Large intestine (tissue), 3 donors: ENCODE measurements around the gene GALNT5. TPM values are rescaled to one million over a fixed set of nuclear protein-coding genes. Genes with fewer than 3 reads are reported as not detected.

ENCODE experiments used
- DNase-seq, 2 donors: peaks; one replicate each; pipeline versions ENCODE4 v3.0.0 to v3.0.0-alpha.2; 2013
- H3K27ac ChIP-seq: one replicate; pipeline ENCODE4 v1.5.1; 2013; ENCODE audit warnings: low read length
- H3K27me3 ChIP-seq: 2 replicates; pipeline ENCODE4 v1.6.1; 2013; ENCODE audit warnings: low read length; ENCODE audit not compliant: control insufficient read depth, insufficient read depth
- H3K36me3 ChIP-seq: 2 replicates; pipeline ENCODE4 v1.6.1; 2013; ENCODE audit warnings: low read length; ENCODE audit not compliant: control insufficient read depth, insufficient read depth
- H3K4me1 ChIP-seq: one replicate; pipeline ENCODE4 v1.6.1; 2013; ENCODE audit warnings: low read length; ENCODE audit not compliant: control insufficient read depth, insufficient read depth
- H3K4me3 ChIP-seq: one replicate; pipeline ENCODE4 v1.5.1; 2013; ENCODE audit warnings: low read length
- H3K9me3 ChIP-seq: one replicate; pipeline ENCODE4 v1.6.1; 2013; ENCODE audit warnings: mild to moderate bottlenecking, low read depth, low read length, moderate library complexity; ENCODE audit not compliant: control insufficient read depth
- WGBS: methylation state at CpG from one replicate; pipeline ENCODE4 v1.1.5; 2013; ENCODE audit warnings: low lambda C conversion rate; ENCODE audit not compliant: insufficient coverage; 5-methylcytosine and 5-hydroxymethylcytosine counted together
- polyA plus RNA-seq: library from polyadenylated mRNA; unstranded; fragments of 120-200 nt; gene quantifications from one replicate; pipeline ENCODE4 v1.2.1, GENCODE V29; 2013

The GALNT5 gene
- polyA plus RNA-seq, 1 donor: 14.3 TPM

DNA sequence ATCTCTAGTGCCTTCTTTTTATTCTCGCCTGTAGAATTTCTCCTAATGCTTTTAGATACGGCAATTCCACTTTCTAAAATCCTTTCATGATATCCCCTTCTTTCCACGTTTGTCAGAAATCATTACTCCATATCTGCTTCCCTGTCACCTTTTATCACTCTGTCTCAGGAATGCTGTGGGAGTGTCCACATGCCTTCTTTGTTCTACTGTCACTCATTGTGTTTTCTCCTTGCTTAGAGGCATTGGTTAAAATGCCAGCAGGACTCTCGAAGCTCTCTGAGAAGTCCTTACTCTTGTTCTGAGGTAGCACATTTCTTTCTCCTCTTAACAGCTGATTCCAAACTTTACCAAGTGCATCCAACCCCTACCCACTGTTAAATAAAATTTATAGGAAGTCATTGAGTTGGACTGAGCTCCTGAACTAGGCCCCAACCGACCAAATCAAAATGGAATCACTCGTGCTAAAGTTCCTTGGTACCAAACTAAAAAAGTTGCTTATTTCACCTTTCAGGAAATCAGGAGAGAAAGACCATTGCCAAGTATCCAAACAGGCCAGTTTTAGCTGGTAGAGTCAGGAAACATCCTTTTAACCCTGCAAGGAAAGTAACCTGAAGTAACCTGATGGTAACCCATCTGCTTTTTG, 10.6 kb upstream of the GALNT5 start:
- WGBS: 46% methylated on average over 5 of the region's 6 CpGs
- Histone ChIP-seq H3K4me1 (no peaks in the 10 kb centered on the region), H3K9me3 (no peaks in the 10 kb centered on the region), H3K27ac (no peak overlapping the region), H3K36me3 (no peaks in the 10 kb centered on the region), H3K27me3 (no peaks in the 10 kb centered on the region), H3K4me3 (no peak overlapping the region)
- peak in 1 of 2 donors; percentile 30 for DNase-seq

DNA sequence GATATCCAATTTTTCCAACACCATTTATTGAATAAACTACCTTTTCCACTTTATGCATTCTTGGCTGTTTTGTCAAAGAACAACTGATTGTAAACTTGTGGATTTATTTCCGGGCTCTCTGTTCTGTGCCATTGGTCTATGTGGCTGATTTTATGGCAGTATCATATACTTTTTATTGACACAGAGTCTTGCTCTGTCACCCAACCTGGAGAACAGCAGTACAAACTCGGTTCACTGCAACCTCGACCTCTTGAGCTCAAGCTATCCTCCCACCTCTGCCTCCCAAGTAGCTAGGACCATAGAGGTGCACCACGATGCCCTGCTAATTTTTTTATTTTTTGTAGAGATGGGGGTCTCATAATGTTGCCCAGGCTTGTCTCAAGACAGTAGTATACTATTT, 6.7 kb upstream of the GALNT5 start:
- Histone ChIP-seq H3K4me3 (no peak overlapping the region), H3K27me3 (no peaks in the 10 kb centered on the region), H3K27ac (no peak overlapping the region), H3K4me1 (peaks cover 1% of the 10 kb centered on the region), H3K36me3 (no peaks in the 10 kb centered on the region), H3K9me3 (no peaks in the 10 kb centered on the region)
- peak in 1 of 2 donors; percentile 36 for DNase-seq
- no CpG with 5 or more reads among the region's 4 CpGs for WGBS

DNA sequence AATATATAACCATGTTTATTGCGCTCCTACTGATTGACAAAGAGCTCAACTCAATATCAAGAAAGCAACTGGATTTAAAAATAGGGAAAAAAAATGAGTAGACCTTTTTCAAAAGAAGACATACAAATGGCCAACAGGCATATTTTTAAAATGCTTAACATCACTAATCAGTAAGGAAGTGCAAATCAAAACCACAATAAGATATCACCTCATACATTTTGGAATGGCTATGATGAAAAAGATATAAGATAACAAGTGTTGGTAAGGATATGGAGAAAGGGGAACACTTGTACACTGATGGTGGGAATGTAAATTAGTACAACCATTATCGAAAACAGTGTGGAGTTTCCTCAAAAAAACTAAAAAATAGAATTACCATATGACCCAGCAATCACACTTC, 5.6 kb upstream of the GALNT5 start:
- WGBS: 100% methylated on average over 1 of the region's 2 CpGs
- no peak for DNase-seq
- Histone ChIP-seq H3K4me3 (no peak overlapping the region), H3K4me1 (peaks cover 9% of the 10 kb centered on the region), H3K27me3 (no peaks in the 10 kb centered on the region), H3K9me3 (no peaks in the 10 kb centered on the region), H3K27ac (no peak overlapping the region), H3K36me3 (no peaks in the 10 kb centered on the region)

DNA sequence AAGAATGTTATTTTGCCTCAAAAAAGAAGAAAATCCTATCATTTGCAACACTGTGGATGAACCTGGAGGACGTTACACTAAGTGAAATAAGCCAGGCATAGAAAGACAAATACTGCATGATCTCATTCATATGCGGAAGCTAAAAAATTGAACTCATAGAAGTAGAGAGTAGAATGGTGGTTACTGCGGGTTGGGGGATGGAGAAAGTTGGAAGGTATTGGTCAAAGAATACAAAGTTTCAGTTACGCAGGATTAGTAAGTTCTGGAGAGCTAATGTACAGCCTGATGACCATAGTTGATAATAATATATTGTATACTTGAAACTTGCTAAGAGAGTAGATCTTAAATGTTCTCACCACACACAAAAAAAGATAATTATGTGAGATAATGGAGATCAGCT, 5.0 kb upstream of the GALNT5 start:
- Histone ChIP-seq H3K4me1 (peaks cover 10% of the 10 kb centered on the region), H3K27me3 (no peaks in the 10 kb centered on the region), H3K4me3 (no peak overlapping the region), H3K36me3 (no peaks in the 10 kb centered on the region), H3K27ac (no peak overlapping the region), H3K9me3 (no peaks in the 10 kb centered on the region)
- DNase-seq: no peak
- 97% methylated on average over 3 of the region's 4 CpGs for WGBS

DNA sequence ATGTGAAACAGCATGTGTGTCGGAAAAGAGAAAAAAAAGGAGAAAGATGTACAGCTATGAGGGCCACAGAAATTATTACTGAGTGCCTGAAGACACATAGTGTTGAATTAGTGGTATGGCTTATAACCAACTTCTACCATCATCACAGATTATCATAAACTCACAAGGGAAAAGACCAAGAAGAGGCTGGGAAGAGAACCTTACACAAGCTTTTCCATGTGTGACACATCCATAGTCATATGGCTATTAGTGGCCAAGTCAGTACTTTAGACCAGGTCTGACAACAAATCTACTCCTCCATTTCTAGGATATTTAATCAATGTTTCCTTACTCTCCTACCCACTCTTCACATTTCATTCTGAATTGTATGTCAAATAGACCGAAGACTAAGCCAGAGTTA, 3.5 kb upstream of the GALNT5 start:
- H3K4me3 ChIP-seq: no peak overlapping the region
- no peaks in the 10 kb centered on the region for H3K9me3 ChIP-seq
- no peak for DNase-seq
- H3K27ac ChIP-seq: no peak overlapping the region
- no peaks in the 10 kb centered on the region for H3K36me3 ChIP-seq
- peaks cover 11% of the 10 kb centered on the region for H3K4me1 ChIP-seq
- no peaks in the 10 kb centered on the region for H3K27me3 ChIP-seq
- 94% methylated on average over 2 of the region's 2 CpGs for WGBS

DNA sequence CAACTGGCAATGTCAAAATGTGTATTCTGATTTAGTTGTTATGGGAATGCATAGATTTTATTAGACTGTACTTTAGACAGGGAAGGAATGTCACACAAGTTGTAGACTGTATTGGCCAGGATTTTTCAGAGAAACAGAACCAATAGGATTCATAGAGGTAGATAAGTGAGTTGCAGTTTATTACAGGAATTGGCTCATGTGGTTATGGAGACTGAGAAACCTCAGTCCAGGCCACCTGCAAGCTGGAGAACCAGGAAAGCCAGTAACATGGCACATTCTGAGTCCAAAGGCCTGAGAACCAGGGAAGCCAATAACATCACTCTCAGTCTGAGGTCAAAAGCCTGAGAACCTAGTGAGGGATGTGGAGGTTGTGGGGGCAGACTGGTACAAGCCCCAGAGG, 1.8 kb upstream of the GALNT5 start:
- peak in 1 of 2 donors; percentile 69 for DNase-seq
- H3K36me3 ChIP-seq: no peaks in the 10 kb centered on the region
- no peak overlapping the region for H3K4me3 ChIP-seq
- peaks cover 26% of the 10 kb centered on the region for H3K4me1 ChIP-seq
- no peaks in the 10 kb centered on the region for H3K27me3 ChIP-seq
- H3K9me3 ChIP-seq: no peaks in the 10 kb centered on the region
- peak overlapping the region; percentile 23 for H3K27ac ChIP-seq

DNA sequence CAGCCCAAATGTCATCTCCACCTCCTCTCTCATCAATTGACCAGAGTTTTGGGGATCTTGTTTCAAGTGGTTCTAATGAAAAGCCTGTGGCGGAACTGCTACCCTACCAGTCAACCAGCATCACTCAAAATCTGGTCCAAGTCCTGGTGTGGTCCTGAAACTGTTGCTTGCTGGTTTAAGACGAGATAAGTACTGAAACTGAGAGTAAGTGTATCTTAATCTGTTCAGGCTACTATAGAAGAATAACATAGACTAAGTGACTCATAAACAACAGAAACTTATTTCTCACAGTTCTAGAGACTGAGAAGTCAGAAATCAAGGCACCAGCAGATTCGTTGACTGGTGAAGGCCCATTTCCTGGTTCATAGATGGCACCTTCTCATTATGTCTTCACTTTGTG, 879 bp upstream of the GALNT5 start:
- Histone ChIP-seq H3K4me3 (no peak overlapping the region), H3K4me1 (peaks cover 27% of the 10 kb centered on the region), H3K36me3 (no peaks in the 10 kb centered on the region), H3K27me3 (no peaks in the 10 kb centered on the region), H3K27ac (no peak overlapping the region), H3K9me3 (no peaks in the 10 kb centered on the region)
- 71% methylated on average over 1 of the region's 3 CpGs for WGBS
- no peak for DNase-seq

DNA sequence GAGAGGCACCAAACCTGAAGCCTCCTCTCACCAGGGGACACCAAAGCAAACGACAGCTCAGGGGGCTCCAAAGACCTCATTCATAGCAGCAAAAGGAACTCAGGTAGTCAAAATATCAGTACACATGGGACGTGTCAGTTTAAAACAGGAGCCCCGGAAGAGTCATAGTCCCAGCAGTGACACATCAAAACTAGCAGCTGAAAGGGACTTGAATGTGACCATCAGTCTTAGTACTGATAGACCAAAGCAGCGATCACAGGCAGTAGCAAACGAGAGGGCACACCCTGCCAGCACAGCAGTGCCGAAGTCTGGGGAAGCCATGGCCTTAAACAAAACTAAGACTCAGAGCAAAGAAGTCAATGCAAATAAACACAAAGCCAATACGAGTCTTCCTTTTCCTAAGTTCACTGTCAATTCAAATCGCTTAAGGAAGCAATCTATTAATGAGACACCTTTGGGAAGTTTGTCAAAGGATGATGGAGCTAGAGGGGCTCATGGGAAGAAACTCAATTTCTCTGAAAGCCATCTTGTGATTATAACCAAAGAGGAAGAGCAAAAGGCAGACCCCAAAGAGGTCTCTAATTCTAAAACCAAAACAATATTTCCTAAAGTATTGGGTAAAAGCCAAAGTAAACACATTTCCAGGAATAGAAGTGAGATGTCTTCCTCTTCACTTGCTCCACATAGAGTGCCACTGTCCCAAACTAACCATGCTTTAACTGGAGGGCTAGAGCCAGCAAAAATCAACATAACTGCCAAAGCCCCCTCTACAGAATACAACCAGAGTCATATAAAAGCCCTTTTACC, 1.2 kb downstream of the GALNT5 start:
- Histone ChIP-seq H3K4me3 (peak overlapping the region; percentile 56), H3K9me3 (no peaks in the 10 kb centered on the region), H3K36me3 (no peaks in the 10 kb centered on the region), H3K4me1 (peaks cover 27% of the 10 kb centered on the region), H3K27me3 (no peaks in the 10 kb centered on the region), H3K27ac (peak overlapping the region; percentile 87)
- no CpG with 5 or more reads among the region's 8 CpGs for WGBS
- DNase-seq: peak in 1 of 2 donors; percentile 70

DNA sequence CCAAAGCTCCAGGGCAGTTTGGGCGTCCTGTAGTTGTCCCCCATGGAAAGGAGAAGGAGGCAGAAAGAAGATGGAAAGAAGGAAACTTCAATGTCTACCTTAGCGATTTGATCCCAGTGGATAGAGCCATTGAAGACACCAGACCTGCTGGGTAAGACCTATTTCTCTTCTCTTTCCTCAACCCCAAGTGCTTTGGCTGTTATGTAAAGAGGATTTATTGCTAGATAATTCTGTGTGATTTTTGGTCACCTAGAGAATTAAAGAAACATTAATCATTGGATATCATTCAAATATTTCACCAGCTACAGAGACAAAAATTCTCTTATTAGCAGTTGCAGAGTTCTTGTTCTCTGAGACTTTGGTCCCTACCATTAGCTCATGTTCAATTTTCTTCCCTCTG, 1.9 kb downstream of the GALNT5 start:
- Histone ChIP-seq H3K27ac (peak overlapping the region; percentile 87), H3K4me1 (peaks cover 29% of the 10 kb centered on the region), H3K9me3 (no peaks in the 10 kb centered on the region), H3K4me3 (peak overlapping the region; percentile 3), H3K27me3 (no peaks in the 10 kb centered on the region), H3K36me3 (no peaks in the 10 kb centered on the region)
- WGBS: no CpG with 5 or more reads among the region's 2 CpGs
- DNase-seq: no peak

DNA sequence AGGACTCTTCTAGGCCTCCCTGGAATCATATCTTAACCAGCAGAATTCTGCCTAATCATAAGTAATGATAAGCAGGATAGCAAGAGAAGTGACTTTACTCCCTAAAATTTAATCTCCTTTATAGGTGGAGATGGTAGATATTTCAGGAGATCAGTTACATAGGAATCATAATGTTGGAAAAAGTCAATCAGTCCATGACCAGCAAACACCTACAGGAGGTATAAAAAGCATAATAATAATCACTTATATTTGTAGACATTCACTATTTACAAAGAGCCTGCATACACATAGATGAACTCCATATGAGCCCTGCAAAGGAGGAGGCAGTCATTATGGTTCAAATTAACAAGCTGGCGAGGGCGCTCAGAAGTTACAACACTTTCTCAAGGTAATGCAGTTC, 2.5 kb downstream of the GALNT5 start:
- no peaks in the 10 kb centered on the region for H3K36me3 ChIP-seq
- no peaks in the 10 kb centered on the region for H3K9me3 ChIP-seq
- no CpG with 5 or more reads among the region's 2 CpGs for WGBS
- peak overlapping the region; percentile 87 for H3K27ac ChIP-seq
- H3K4me1 ChIP-seq: peaks cover 30% of the 10 kb centered on the region
- H3K27me3 ChIP-seq: no peaks in the 10 kb centered on the region
- peak in 1 of 2 donors; percentile 17 for DNase-seq
- no peak overlapping the region for H3K4me3 ChIP-seq
